GM10266 (cell line): ENCODE results near the gene CEMIP.

Source experiments
- DNase-seq: peaks from one replicate; pipeline ENCODE4 v3.0.0; 2012; ENCODE audit errors: extremely low spot score
- CTCF ChIP-seq: IDR thresholded peaks from 2 replicates; pipeline ENCODE4 v1.5.1; 2012; ENCODE audit warnings: mild to moderate bottlenecking, low read depth; ENCODE audit not compliant: control insufficient read depth, insufficient read depth; ENCODE audit errors: missing control alignments

Gene CEMIP

GRCh38 chr15:80912673-80913072 is 133.5 kb downstream of the CEMIP start:
- DNase-seq: no peak
- TF ChIP-seq CTCF: no peak

- DNase-seq: no peak
- no peak for TF ChIP-seq CTCF
Observed at GRCh38 chr15:80913541-80913940, 134.4 kb downstream of the CEMIP start.

GRCh38 chr15:80915472-80915871 is 136.3 kb downstream of the CEMIP start:
- DNase-seq: no peak
- no peak for TF ChIP-seq CTCF

- TF ChIP-seq CTCF: no peak
- no peak for DNase-seq
Observed at GRCh38 chr15:80916056-80916455, 136.9 kb downstream of the CEMIP start.

- DNase-seq: no peak
- no peak for TF ChIP-seq CTCF
Observed at GRCh38 chr15:80918196-80918783, 139.1 kb downstream of the CEMIP start.

GRCh38 chr15:80920271-80920699 is 141.1 kb downstream of the CEMIP start:
- no peak for TF ChIP-seq CTCF
- DNase-seq: peak; percentile 19

- TF ChIP-seq CTCF: no peak
- no peak for DNase-seq
Observed at GRCh38 chr15:80921736-80922410, 142.7 kb downstream of the CEMIP start.
